GM23338 (cell line): ENCODE data around the gene APOBEC4.

Experiments
- EZH2 ChIP-seq: fragments of 200-600 bp; sonication (generic); IDR thresholded peaks from one replicate; pipeline ENCODE4 v1.8.0; 2017; ENCODE audit warnings: antibody characterized with exemption, mild to moderate bottlenecking, low read depth; ENCODE audit not compliant: unreplicated experiment
- POLR2AphosphoS5 ChIP-seq: IDR thresholded peaks from 2 replicates; pipeline ENCODE4 v1.6.1; 2016; ENCODE audit warnings: antibody characterized with exemption, low read depth

GRCh38 chr1:183609759-183610452 lies 43.2 kb downstream of the APOBEC4 start:
- TF ChIP-seq POLR2AphosphoS5 (no peak), EZH2 (no peak)
